NCI-H1417 (cell line): ENCODE results near the gene CCDC112.

Experiments
- DNase-seq, 3 experiments: peaks; one replicate each; lab custom pipeline; 2025; lab: John Stamatoyannopoulos, UW

The CCDC112 gene

DNA sequence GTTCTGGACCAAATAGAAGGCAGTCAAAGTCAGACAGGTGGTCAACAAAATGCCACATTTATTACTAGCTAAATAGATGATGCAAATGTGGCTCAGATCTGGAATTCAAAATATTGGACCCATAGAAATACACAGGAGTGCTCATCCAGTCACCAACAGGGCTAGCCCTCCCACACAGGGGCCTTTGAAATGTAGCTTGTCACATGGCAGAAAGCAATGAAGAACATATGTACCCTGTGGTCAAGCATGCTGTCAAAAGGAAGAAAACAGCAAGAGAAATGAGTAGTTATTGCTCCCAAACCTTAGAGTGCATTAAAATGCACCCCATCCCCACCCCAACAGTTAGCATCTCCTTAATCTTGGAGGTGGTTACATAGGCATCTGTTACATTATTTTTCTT lies 20.9 kb upstream of the CCDC112 start:
- no peak for DNase-seq

DNA sequence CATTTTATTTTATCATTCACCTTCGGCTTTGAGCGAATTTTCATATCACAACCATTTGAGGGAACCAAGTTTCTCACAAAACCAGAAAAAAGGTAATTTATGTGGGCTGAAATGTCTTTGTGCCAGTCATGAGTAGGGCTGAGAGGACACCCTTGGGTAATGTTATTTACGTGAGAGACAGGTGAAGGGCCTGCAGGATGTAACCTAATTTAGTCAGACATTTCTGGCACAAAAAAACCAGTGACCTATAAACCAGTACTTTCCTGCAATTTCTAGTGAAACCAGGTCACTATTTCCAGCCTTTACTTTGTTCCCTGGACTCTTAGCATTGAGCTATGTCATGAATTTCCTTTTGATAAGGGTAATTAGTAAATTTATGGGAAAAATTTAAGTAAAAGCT lies 17.2 kb upstream of the CCDC112 start:
- no peak for DNase-seq

DNA sequence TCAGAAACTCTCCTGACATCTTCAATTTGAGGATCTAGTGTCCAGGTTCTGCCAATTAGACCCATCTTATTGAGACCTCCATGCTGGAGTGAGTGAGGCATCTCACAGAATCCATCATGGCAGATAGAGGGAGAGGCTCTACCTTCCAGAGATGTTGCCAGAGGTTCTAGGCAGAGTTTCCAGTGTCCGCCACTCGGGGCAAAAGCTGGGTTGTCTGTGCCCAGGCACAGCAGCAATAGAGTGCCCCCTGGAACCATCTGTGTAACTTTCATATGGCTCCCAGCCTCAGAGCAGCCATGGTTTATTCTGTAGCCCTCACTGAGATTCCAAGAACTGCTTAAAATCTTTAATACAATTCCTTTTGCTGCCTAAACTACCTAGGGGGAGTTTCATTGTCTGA lies 16.6 kb upstream of the CCDC112 start:
- peak in 1 of 3 experiments; percentile 0 for DNase-seq

DNA sequence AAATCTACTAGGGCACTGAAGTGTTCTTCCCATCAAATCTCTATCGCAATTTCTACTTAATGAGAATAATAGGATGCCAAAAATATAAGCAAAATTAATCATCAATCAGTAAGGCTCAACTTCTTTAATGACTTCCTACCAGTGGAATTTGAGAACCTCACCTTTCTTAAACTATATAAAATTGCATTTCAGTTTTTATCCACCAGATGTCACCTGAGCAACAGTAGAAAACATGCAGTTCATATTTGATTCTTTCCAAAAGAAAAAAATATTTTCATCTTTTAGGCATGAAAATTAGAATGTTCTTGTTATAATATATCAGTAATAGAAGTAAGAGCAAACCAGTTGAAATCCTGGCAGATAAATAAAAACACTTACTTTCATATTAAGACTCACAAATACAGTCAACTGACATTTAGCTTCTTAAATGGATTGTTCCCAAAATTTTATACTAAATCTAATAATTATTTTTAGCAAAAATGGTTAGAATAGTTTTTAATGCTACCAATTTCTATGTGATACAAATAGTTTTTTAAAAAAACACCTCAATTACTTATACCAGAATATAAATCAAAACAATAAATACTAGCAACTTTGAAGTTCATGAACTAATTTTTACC lies 13.4 kb upstream of the CCDC112 start:
- DNase-seq, result peak; percentile 0 to 57 (median 57)

DNA sequence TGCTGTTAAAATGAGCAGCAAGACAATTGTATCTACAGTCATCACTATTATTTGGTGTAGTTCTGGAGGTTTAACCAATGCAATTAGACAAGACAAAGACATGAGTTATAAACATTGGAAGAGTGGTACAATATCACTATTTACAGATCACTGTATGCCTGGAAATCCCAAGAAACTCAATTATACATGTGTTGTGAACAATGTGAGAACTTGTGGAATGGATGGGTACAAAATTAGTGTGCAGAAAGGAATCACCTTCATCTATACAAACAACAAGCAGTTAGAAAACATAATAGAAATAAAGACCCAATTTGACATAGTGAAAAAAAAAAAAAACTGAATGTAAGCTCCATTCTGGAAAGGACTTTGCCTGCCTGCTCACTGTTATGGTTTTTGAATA lies 12.4 kb upstream of the CCDC112 start:
- DNase-seq, result no peak

DNA sequence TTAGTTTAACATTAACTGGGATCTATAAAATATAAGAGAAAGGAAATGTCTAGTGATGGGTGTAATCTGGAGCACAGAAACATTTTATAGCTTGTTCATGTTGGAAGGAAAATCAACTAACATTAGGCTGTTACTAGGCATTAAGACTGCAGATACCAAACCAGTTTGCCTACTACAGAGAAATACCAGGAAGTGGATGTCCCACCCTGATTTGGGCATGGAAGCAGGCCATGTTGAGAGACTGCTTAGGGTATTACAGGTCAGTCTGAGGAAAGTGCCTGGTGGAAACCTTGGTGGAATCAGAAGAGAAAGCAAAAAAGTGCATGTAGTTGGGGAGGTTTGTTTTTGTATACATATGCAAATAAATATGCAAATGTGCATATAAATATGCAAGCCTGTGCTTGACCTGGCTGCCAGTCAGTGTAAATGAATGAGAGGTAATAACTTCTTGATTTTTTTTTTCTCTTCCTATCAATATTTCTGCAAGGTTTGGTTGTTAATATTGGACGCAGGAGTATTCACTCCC lies 9.6 kb upstream of the CCDC112 start:
- DNase-seq, result no peak

DNA sequence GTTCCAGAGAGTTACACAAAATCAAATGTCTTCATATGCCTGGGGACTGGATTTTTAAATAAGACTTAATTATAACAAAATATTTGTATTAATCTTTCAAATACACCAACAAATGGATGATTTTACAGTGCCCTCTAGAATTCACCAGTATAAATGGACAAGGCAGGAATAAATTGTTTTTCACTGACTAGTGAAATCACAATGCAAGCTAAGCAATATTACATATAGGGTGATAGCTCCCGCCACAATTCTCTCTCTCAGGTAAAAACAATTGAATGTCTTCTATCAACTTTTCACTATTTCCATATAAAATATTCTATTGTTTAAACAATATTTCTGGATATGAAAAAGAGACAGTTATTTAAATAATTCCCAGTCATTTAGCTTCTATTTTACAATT lies 8.0 kb upstream of the CCDC112 start:
- no peak for DNase-seq

DNA sequence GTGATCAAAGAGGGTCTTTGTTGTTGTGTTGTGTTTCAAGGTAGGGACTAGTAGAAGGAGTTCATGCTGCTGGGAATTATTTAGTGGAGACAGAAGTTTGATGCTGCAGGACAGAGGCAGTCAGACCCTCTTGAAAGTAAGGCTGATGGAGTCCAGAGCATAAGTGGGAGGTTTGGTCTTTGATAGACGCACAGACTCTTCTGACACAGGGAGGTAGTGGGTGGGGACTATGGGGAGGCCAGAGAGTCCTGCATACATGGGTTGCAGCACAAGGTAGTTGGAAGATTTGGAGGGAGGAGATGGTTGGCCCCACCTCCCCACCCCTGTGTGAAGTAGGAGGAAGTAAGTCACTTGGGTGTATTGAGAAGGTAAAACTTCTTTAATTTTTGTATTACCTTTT lies 2.4 kb upstream of the CCDC112 start:
- DNase-seq, result peak in 1 of 3 experiments; percentile 4

DNA sequence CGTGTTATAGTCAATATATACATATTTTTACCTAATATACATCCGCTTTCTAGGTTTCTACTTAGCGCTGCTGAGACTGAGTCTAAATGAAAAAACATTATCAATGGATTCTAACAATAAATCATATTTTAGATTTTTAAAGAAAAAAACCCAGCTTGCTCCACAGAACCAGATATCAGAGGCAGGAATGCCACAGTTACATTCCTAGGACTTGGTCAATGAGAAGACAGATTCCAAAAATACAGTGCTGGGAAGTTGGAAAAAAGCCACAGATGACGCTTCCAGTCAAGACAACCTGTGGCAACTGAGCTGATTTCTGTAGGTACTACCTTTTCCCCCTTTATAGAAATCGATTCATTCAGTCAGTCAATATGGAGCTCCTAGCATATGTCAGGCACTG lies 577 bp upstream of the CCDC112 start:
- DNase-seq, result no peak

DNA sequence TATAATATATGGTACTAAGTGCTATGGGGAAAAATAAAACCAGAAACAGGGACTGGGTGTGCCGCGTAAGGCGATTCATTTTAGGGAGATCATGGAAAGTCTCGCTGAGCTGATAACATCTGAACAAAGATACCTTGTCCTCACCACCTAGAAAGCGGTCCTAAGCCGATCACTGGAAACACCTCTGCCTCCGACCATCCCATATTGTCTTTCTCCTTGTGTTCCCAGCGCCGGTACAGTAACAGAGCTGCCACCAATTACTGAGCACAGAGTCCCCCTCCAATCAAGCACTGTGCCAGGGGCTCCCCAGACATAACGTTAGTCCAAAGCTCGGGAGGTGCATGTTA lies 704 bp downstream of the CCDC112 start:
- DNase-seq, result no peak

DNA sequence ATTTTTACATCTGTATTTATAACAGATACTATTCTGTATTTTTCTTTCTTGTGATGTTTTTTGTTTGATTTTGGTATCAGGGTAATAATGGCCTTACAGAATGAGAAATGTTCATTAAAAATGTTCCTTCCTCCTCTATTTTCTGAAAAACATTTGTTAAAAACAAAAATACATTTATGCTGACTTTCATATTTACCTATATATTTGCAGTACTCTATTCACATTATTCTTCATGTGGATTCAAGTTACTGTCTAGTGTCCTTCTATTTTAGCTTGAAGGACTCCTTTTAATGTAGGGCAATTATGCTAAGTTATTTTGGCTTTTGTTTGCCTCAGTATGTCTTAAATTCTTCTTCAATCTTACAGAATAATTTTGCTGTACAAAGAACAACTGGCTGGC lies 5.1 kb downstream of the CCDC112 start:
- no peak for DNase-seq

DNA sequence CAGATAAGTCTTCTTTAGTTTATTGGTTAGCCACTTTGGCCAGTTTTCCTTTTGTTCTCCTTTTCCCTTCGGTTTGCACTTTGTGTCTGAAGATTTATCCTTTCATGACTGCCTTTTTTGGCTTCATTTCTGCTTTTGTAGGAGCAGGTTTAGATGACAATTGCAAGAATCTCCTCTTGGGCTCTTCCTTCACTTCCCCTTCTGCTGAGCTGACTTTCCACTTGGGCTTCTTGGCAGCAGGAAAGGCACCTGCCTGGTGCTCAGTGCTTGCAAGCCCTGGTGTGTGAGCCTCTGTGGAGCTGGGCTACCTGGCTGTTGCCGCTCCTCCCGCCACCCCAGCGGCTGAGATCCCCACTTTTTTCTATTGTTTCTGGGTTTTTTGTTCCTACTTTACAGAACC lies 7.3 kb downstream of the CCDC112 start:
- DNase-seq, result no peak

DNA sequence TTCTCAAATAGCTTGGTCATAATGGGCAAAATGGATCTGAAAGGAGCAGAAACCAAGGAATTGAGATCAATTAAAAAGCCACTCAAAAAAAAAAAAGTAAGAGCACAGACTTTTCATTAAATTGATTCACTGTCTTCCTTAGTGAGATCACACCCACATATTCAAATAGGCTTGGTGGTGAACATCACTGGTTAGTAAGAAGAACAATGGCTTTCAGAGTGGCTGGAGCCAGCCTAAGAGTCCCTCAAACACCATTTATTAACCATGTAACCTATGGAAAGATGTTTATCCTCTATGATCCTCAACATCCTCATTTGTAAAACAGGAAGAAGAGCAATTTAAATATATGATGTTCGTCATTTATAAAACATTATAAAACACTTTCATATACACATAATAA lies 12.4 kb downstream of the CCDC112 start:
- DNase-seq, result no peak

DNA sequence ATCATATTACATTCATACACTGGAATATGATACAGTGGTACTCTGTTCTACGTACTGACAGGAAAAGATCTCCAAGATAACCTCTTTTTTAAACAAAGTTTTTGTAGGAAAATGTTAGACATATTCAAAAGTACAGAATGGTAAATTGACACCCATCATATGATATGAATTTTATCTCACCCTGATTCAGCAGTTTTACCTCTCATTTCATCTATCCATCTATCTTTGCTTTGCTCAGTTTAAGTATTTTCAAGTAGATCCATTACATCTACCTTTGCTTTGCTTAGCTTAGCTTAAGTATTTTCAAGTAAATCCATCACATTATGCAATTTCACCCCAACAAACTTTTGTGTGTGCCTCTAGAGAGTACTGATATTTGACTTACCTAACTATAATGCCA lies 14.3 kb downstream of the CCDC112 start:
- DNase-seq, result no peak

DNA sequence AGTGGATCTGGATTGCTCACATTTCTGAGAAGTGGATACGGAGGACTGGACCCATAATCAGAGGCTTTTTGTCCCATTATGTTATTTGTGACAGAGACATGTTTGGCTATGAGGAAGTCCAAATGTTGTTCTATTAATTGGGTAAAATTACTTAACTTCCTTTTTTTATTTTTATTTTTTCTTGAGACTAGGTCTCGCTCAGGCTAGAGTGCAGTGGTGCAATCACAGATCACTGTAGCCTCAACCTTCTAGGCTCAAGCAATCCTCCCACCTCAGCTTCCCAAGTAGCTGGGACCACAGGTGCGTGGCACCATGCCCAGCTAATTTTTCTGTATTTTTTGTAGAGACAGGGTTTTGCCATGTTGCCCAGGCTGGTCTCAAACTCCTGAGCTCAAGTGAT lies 21.9 kb downstream of the CCDC112 start:
- DNase-seq, result no peak

DNA sequence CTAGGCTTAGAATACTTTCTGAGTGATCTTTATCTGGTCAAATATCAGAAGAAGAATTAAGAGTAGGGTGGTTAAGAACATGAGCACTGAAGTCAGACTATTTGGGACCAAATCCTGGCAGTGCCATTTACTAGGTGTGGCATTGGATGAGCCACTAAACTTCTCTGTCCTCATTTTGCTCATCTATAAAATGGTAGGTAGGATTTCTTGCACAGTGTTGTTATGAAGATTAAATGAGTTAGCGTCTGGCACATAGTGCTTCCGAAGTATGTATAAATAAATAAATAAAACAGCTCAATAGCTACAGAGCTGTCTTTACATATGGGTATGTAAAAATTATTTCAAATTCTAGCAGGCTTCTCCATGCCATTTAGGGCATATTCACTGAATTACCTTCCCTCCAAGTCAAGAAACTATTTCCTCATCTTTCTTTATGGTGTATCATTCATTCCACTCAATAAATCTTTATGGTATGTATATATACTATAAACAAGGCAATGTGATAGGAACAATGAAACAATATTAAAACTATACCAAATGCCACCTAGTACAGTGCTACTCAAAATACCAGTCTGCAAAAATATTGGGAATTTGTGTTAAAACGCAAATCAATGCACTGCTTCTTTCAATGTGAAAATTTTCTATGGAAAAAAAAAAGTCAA lies 24.0 kb downstream of the CCDC112 start:
- DNase-seq, result no peak

DNA sequence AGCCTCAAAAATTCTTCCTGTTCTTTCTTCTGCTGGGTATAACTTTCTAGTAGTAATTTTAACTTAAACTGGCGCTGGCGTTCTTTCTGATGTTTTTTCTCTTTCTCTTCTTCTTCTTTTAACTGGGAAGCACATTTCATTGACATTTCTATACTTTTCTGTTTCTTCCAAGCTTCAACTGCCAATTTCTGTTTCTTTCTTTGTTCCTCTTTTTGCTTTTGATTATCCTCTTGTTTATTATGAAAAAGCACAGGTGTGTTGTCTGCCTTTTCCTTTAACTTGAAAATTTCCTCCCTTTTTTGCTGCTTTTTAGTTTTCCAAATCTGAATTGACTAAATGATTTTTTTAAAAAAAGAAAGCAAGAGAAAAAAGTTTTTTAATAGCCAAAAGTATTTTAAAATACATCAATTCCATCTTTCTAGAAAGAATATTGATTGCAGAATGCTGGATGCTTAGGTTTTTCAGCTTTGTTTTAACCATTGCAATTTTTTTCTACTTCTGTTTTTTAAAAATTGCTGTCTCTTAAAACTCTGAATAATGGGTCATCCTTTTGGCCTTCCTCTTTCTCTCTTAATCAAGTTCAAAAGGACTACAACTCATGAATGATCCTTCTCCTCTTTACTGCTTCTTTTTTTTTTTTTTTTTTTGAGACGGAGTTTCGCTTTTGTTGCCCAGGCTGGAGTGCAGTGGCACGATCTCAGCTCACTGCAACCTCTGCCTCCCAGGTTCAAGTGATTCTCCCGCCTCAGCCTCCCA lies 25.0 kb downstream of the CCDC112 start:
- no peak for DNase-seq

DNA sequence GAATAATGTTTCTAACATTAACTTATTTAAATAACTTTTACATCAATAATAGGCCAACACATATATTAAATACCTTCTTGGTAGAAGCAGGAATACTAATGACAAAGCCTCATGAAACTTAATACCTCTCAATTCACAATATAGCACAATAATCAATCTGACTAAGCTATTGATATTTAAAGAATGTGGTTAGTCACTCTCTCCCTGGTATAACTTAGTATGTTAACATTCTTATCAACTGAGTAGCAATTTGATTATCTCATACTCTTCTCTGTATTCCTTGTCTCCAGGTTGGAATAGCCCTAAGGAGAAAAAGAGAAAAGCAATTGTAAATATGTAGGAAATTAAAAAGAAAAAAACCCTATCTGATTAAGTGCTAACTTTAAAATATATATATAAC lies 28.8 kb downstream of the CCDC112 start:
- no peak for DNase-seq

DNA sequence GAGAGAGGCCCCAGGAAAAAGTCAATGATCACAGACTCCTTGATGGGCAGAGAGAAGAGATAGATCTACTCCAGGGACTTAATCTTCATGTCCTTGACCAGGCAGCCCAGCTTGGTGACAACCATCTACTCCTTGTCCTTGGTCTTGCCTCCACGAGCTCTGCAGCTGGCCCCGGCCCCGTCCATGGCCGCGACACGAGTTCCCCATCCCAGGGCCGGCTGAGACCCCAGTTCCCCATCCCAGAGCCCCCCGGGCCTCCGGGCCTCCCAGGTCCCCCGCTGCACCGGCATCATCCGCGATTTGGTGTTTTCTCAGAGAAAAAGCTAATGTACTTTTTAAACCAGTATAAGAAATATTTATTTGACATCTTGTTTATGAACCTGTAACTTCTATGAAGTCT lies 31.2 kb downstream of the CCDC112 start:
- no peak for DNase-seq

DNA sequence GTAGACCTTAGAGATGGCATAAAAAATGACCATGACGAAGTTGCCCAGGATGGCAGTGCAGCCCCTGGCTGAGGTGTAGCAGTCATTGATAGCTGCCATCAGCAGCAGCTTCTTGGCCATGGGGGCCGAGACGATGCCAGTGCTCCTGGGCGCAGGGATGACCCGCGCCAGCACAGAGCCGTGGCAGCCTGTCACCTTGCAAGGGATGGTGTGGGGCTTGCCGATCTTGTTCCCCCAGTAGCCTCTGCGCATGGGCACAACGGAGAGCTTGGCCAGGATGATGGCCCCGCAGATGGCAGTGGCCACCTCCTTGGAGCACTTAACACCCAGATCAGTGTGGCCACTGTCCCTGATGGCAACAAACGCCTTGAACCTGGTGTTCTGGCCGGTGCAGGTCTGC lies 31.7 kb downstream of the CCDC112 start:
- no peak for DNase-seq

DNA sequence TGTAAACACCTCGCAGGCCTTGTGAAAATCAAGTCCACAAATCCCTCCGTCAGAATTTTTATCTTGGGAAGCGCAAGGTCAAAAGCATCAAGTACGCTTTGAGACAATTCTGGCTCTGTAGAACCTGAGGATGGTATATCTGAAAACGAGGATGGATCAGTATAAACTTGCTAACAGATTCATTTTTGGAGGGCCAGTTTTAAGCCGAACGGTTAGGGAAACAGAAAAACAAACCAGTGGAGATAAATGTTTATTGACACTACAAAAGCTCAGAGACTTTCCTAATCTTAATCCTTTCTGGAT lies 33.4 kb downstream of the CCDC112 start:
- DNase-seq, result no peak

DNA sequence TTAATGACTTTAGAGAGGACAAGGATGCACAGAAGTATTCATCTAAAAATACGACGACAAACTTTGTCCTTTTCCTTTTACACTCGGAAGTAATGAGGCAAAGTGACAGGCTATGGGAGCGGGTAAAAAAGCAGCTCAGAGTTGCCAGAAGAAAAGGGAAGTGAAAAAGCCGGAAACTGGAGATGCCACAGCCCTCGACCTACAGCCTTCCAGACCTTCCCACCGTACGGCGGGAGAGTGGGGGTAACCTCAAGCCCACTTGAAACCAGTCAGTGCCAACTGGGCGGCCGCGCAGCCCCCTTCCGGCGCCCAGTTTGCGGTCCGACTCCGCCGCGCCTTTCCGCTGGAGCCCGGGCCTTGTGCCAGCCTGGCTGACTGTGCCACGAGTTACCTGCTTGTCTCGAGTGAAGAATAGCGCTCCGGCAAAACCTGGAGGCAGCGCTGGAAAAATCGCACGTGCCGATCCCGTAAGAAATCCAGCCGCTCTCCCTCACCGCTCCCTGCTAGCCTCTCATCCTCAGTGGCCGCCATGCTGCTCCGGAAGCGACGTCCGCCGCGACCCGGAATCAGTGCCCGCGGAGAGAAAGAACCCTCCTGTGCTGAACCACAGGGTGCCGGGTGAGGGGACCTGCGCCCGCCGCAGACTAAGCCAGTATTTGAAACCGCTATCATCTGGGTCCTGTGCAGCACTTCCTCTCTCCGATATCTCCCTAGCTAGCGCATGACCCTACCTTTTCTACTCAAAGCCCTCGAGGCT lies 34.0 kb downstream of the CCDC112 start, which contains the start of gene PGGT1B:
PGGT1B (minus strand) TSS at position 557 of the 757 bp plus-strand sequence; CDS start at position 531, 26 bp downstream.
- DNase-seq, result peak; percentile 54 to 76 (median 64)

DNA sequence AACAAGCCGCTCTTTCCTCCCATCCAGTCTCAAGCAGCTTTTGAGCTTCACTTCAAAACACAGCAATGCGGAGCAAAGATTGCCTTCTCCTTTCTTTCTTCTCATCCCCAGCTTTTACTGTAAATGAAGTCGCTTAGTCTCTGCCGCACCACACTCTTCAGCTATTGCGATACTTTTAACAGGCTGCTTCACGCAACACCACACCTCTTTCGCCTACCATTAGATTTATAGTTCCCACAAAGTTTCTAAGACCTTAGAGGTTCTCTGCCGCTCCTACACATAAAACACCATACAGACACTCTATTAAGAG lies 34.5 kb downstream of the CCDC112 start:
- peak in 1 of 3 experiments; percentile 45 for DNase-seq
